Calu3 (cell line): ENCODE data around the gene ITPR1. TPM values are rescaled to one million over a fixed set of nuclear protein-coding genes. Genes with fewer than 3 reads are reported as not detected.

Experiments
- BruUV-seq: library from RNA; stranded (reverse); fragments of 400-500 nt; replicated peaks from 2 replicates; lab custom pipeline; 2021; lab: Mats Ljungman, UMichigan
- CTCF ChIA-PET: fragments of 300-600 bp; sonication (Branson Sonifier 250); formaldehyde crosslinking; loops from one replicate; lab custom pipeline; 2022; ENCODE audit warnings: antibody characterized with exemption; lab: Charles Lee
- DNase-seq: peaks from one replicate; pipeline ENCODE4 v3.0.0; 2022
- H3K27ac Mint-ChIP-seq: one replicate; pipeline ENCODE4 v1.8.0; 2022; ENCODE audit warnings: mixed read lengths; ENCODE audit not compliant: unreplicated experiment
- H3K27me3 Mint-ChIP-seq: one replicate; pipeline ENCODE4 v1.8.0; 2022; ENCODE audit warnings: mixed read lengths; ENCODE audit not compliant: unreplicated experiment
- H3K36me3 Mint-ChIP-seq: one replicate; pipeline ENCODE4 v1.8.0; 2022; ENCODE audit warnings: mild to moderate bottlenecking, moderate library complexity, mixed read lengths; ENCODE audit not compliant: insufficient read depth, unreplicated experiment
- H3K4me1 Mint-ChIP-seq: one replicate; pipeline ENCODE4 v1.8.0; 2022; ENCODE audit warnings: mild to moderate bottlenecking, low read depth, mixed read lengths; ENCODE audit not compliant: unreplicated experiment
- H3K4me3 Mint-ChIP-seq: one replicate; pipeline ENCODE4 v1.8.0; 2022; ENCODE audit warnings: mild to moderate bottlenecking, low read depth, moderate library complexity, mixed read lengths; ENCODE audit not compliant: unreplicated experiment
- H3K9me3 Mint-ChIP-seq: one replicate; pipeline ENCODE4 v1.8.0; 2022; ENCODE audit warnings: low read depth, mixed read lengths; ENCODE audit not compliant: unreplicated experiment
- intact Hi-C: fragments of 100-400 bp; cut with micrococcal nuclease; formaldehyde crosslinking; loops from one replicate; pipeline ENCODE4 v1.10.0; 2022; ENCODE audit not compliant: unreplicated experiment
- total RNA-seq: library from RNA; stranded (reverse); gene quantifications from 2 replicates; pipeline ENCODE4 v1.2.3, GENCODE V29; 2022
- TF ChIP-seq, protein P1 (sequence below): fragments of 200-600 bp; IDR thresholded peaks from one replicate; pipeline ENCODE4 v1.8.0; 2022; ENCODE audit warnings: antibody characterized with exemption; ENCODE audit not compliant: unreplicated experiment

The ITPR1 gene
- total RNA-seq, 1 experiment from 2014 or later: 4.2 TPM

DNA sequence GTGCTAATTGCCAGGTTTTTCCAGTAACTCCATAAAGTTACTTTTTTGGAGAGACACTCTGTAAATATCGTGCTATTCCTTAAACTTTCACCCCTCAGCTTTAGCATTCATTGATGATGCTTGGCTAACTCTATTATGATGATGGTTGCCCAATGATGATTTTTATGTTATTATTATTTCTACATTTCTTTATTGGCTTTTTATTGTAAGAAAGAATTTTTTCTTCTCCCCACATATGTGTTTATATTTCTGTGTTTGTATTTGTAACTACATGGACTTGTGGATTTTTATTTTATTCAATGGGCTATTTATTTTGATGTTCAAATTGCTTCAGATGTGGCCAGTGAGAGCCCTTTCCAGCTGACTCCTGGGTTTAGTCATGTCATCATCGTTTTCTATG lies 323.6 kb downstream of the ITPR1 start:
- no peak for DNase-seq
- CTCF ChIA-PET: no interaction called here
- Mint-ChIP-seq H3K9me3 (peaks cover 10% of the 10 kb centered on the region), H3K36me3 (no peaks in the 10 kb centered on the region), H3K4me1 (no peaks in the 10 kb centered on the region), H3K4me3 (no peak overlapping the region), H3K27me3 (no peaks in the 10 kb centered on the region), H3K27ac (no peak overlapping the region)
- BruUV-seq: no TSS peak
- TF ChIP-seq, protein P1, sequence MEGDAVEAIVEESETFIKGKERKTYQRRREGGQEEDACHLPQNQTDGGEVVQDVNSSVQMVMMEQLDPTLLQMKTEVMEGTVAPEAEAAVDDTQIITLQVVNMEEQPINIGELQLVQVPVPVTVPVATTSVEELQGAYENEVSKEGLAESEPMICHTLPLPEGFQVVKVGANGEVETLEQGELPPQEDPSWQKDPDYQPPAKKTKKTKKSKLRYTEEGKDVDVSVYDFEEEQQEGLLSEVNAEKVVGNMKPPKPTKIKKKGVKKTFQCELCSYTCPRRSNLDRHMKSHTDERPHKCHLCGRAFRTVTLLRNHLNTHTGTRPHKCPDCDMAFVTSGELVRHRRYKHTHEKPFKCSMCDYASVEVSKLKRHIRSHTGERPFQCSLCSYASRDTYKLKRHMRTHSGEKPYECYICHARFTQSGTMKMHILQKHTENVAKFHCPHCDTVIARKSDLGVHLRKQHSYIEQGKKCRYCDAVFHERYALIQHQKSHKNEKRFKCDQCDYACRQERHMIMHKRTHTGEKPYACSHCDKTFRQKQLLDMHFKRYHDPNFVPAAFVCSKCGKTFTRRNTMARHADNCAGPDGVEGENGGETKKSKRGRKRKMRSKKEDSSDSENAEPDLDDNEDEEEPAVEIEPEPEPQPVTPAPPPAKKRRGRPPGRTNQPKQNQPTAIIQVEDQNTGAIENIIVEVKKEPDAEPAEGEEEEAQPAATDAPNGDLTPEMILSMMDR: no peak
- intact Hi-C loops: no loop called here

DNA sequence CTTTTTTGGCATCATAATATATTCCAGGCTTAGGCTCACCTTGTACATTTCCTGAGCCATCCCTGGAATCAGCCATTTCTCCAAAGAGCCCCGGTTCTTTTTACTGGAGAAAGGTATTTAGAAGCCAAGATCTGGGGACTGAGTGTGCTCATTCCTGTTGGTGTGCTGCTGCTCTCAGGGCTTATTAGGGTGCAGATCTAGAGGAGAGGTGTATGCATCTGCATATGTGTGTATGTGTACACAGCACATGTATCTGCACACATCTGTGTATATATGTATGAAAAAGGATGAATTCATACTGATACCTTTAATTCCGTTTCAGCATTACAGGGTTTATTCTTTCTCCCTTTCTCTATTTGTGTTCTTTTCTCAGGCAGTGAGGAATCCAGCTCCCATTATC lies 324.0 kb downstream of the ITPR1 start:
- H3K4me1 Mint-ChIP-seq: no peaks in the 10 kb centered on the region
- intact Hi-C loops: no loop called here
- H3K27ac Mint-ChIP-seq: no peak overlapping the region
- H3K27me3 Mint-ChIP-seq: no peaks in the 10 kb centered on the region
- H3K36me3 Mint-ChIP-seq: no peaks in the 10 kb centered on the region
- CTCF ChIA-PET: no interaction called here
- BruUV-seq: no TSS peak
- peaks cover 10% of the 10 kb centered on the region for H3K9me3 Mint-ChIP-seq
- TF ChIP-seq, protein P1: no peak
- no peak overlapping the region for H3K4me3 Mint-ChIP-seq
- no peak for DNase-seq

DNA sequence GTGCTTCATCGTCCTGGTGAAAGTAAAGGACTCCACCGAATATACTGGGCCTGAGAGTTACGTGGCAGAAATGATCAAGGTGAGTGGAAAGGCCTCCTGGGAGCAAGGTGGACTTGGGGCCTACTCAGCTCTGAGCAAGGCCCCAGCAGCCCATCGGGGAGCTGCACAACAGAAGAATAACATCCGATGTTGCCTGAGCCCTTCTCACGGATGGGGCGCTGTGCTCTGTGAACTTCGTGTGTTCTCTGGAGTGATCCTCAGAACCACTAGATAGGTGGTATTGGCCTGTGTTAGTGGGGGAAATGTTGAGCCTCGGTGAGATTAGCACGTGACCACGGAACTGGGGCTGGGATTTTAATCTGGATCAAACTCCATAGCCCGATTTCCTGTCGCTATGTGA lies 325.0 kb downstream of the ITPR1 start:
- Mint-ChIP-seq H3K4me1 (no peaks in the 10 kb centered on the region), H3K4me3 (no peak overlapping the region), H3K36me3 (no peaks in the 10 kb centered on the region), H3K27ac (no peak overlapping the region), H3K9me3 (peaks cover 10% of the 10 kb centered on the region), H3K27me3 (no peaks in the 10 kb centered on the region)
- TF ChIP-seq, protein P1: no peak
- no peak for DNase-seq
- intact Hi-C loops: no loop called here
- CTCF ChIA-PET: no interaction called here
- no TSS peak for BruUV-seq

DNA sequence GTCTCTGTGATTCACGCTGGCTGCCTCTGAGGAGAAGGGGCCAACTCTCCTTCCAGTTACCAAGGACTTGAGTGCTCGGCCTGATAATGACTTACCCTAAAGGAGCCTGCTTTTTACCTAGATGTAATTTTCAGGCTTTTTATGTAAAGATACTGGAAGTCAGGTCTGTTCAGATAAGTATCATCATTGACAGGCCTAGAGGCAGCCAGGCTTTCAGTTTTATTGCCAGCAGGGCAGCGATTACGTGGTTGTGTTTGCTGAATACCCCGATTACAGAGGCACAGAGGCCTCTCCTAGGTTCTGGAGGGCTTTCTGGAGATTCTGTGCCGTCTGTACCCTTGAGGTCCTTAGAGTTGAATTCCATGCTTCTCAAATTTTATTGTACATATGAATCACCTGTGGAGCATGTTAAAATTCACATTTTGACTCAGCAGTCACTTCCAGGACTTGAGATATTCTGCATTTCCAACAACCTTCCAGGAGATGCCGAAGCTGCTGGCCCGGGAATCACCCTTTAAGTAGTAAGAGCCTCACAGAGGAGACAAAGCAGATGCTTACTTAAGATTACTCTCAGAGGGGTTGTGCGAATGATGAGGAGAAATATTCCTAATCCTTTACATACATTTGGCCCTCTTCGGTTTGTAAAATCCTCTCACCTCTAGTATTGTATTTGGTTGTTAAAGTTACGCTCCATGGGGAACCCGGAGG lies 326.0 kb downstream of the ITPR1 start:
- CTCF ChIA-PET: no interaction called here
- Mint-ChIP-seq H3K4me1 (peaks cover 1% of the 10 kb centered on the region), H3K36me3 (no peaks in the 10 kb centered on the region), H3K27me3 (no peaks in the 10 kb centered on the region), H3K9me3 (peaks cover 12% of the 10 kb centered on the region), H3K27ac (no peak overlapping the region), H3K4me3 (no peak overlapping the region)
- no peak for DNase-seq
- TF ChIP-seq, protein P1: no peak
- BruUV-seq: no TSS peak
- intact Hi-C loops: no loop called here
